OCI-LY3 (cell line): ENCODE measurements around the gene NOL12.

Source experiments
- H2AFZ ChIP-seq: fragments of 200-600, 300-600 bp; shearing (Covaris generic); 2 replicates; pipeline ENCODE4 v1.6.0; 2014; ENCODE audit warnings: antibody characterized with exemption, low read depth, low read length
- H3K27ac ChIP-seq: fragments of 200-600, 300-600 bp; sonication (generic); 2 replicates; pipeline ENCODE4 v1.5.1; 2014; ENCODE audit warnings: mild to moderate bottlenecking, low read length, moderate library complexity, mixed read lengths
- H3K27me3 ChIP-seq: fragments of 200-600, 300-600 bp; sonication (generic); 2 replicates; pipeline ENCODE4 v1.6.1; 2014; ENCODE audit warnings: low read depth, low read length, mixed read lengths
- H3K36me3 ChIP-seq: fragments of 200-600, 300-600 bp; sonication (generic); replicated peaks from 2 replicates; pipeline ENCODE3; 2014; ENCODE audit warnings: low read depth, low read length, mixed read lengths
- H3K4me1 ChIP-seq: fragments of 300-600, 200-600 bp; sonication (generic); 2 replicates; pipeline ENCODE4 v1.6.1; 2014; ENCODE audit warnings: low read length, mixed read lengths
- H3K4me2 ChIP-seq: fragments of 200-600, 300-600 bp; sonication (generic); 2 replicates; pipeline ENCODE4 v1.6.1; 2014; ENCODE audit warnings: low read length, mixed read lengths
- H3K4me3 ChIP-seq: fragments of 300-600, 200-600 bp; sonication (generic); 2 replicates; pipeline ENCODE4 v1.5.1; 2014; ENCODE audit warnings: antibody characterized with exemption, mild to moderate bottlenecking, low read length, moderate library complexity
- H3K79me2 ChIP-seq: fragments of 300-600, 200-600 bp; shearing (Covaris generic); 2 replicates; pipeline ENCODE4 v1.6.1; 2014; ENCODE audit warnings: mild to moderate bottlenecking, low read length, mixed read lengths
- H3K9ac ChIP-seq: fragments of 300-600, 200-600 bp; shearing (Covaris generic); 2 replicates; pipeline ENCODE4 v1.6.0; 2014; ENCODE audit warnings: mild to moderate bottlenecking, low read length, moderate library complexity
- H3K9me3 ChIP-seq: fragments of 200-600, 300-600 bp; shearing (Covaris generic); 2 replicates; pipeline ENCODE4 v1.6.1; 2014; ENCODE audit warnings: low read length, mixed read lengths; ENCODE audit not compliant: insufficient read depth
- H4K20me1 ChIP-seq: fragments of 200-600, 300-600 bp; sonication (generic); 2 replicates; pipeline ENCODE4 v1.6.1; 2016; ENCODE audit warnings: low read length, mixed read lengths; ENCODE audit not compliant: insufficient read depth
- EZH2phosphoT487 ChIP-seq: fragments of 200-600 bp; shearing (Covaris generic); IDR thresholded peaks from 2 replicates; pipeline ENCODE4 v1.6.1; 2018; ENCODE audit warnings: antibody characterized with exemption, mixed run types, low read depth
- TF ChIP-seq, protein P1 (sequence below): fragments of 200-600, 300-600 bp; sonication (generic); IDR thresholded peaks from 2 replicates; pipeline ENCODE4 v1.5.1; 2014; ENCODE audit warnings: antibody characterized with exemption, low read length, low read depth

Gene NOL12

GRCh38 chr22:37677493-37677974 lies 8.6 kb upstream of the NOL12 start:
- Histone ChIP-seq H2AFZ (peak overlapping the region; percentile 93), H3K36me3 (no peaks in the 10 kb centered on the region), H3K4me2 (peak overlapping the region; percentile 78), H3K9ac (peak overlapping the region; percentile 80), H3K4me1 (peaks cover 38% of the 10 kb centered on the region), H3K27me3 (no peaks in the 10 kb centered on the region), H3K4me3 (peak overlapping the region; percentile 78), H4K20me1 (no peaks in the 10 kb centered on the region), H3K79me2 (peaks cover 12% of the 10 kb centered on the region; the same call in 1 of the 2 replicates), H3K9me3 (no peaks in the 10 kb centered on the region), H3K27ac (peak overlapping the region; percentile 78)
- TF ChIP-seq, protein P1, sequence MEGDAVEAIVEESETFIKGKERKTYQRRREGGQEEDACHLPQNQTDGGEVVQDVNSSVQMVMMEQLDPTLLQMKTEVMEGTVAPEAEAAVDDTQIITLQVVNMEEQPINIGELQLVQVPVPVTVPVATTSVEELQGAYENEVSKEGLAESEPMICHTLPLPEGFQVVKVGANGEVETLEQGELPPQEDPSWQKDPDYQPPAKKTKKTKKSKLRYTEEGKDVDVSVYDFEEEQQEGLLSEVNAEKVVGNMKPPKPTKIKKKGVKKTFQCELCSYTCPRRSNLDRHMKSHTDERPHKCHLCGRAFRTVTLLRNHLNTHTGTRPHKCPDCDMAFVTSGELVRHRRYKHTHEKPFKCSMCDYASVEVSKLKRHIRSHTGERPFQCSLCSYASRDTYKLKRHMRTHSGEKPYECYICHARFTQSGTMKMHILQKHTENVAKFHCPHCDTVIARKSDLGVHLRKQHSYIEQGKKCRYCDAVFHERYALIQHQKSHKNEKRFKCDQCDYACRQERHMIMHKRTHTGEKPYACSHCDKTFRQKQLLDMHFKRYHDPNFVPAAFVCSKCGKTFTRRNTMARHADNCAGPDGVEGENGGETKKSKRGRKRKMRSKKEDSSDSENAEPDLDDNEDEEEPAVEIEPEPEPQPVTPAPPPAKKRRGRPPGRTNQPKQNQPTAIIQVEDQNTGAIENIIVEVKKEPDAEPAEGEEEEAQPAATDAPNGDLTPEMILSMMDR, result no peak
- TF ChIP-seq EZH2phosphoT487, result no peak

DNA sequence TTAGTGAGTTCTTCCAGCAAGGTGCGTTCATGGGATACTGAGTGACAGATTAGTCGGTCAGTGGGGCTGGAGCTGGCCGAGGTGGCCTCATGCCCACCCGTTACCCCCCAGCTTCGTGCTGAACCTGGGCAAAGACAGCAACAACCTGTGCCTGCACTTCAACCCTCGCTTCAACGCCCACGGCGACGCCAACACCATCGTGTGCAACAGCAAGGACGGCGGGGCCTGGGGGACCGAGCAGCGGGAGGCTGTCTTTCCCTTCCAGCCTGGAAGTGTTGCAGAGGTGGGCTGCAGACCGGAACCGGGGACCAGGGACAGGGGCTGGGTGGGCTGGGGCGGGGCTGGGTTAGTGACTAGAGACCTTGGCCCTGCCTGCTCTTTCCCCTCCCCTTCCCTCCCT lies 7.8 kb upstream of the NOL12 start:
- H3K27ac ChIP-seq, result no peak overlapping the region
- H3K9me3 ChIP-seq, result no peaks in the 10 kb centered on the region
- 0 out of 2 replicates have a peak overlapping the region, but pooled peaks have one; percentile 78 for H3K4me2 ChIP-seq
- H3K79me2 ChIP-seq, result peaks cover 12% of the 10 kb centered on the region; the same call in 1 of the 2 replicates
- H3K4me1 ChIP-seq, result peaks cover 33% of the 10 kb centered on the region
- no peaks in the 10 kb centered on the region for H3K36me3 ChIP-seq
- no peaks in the 10 kb centered on the region for H3K27me3 ChIP-seq
- no peak overlapping the region for H3K9ac ChIP-seq
- no peak overlapping the region for H3K4me3 ChIP-seq
- TF ChIP-seq, protein P1, result no peak
- TF ChIP-seq EZH2phosphoT487, result no peak
- H2AFZ ChIP-seq, result no peak overlapping the region
- no peaks in the 10 kb centered on the region for H4K20me1 ChIP-seq

- TF ChIP-seq, protein P1, result no peak
- TF ChIP-seq EZH2phosphoT487, result no peak
- Histone ChIP-seq H3K27ac (no peak overlapping the region), H3K9ac (no peak overlapping the region), H4K20me1 (no peaks in the 10 kb centered on the region), H3K4me2 (no peak overlapping the region), H3K9me3 (no peaks in the 10 kb centered on the region), H2AFZ (no peak overlapping the region), H3K4me1 (peaks cover 33% of the 10 kb centered on the region), H3K79me2 (peaks cover 12% of the 10 kb centered on the region; the same call in 1 of the 2 replicates), H3K27me3 (no peaks in the 10 kb centered on the region), H3K36me3 (no peaks in the 10 kb centered on the region), H3K4me3 (no peak overlapping the region)
These were observed 6.5 kb upstream of the NOL12 start for GRCh38 chr22:37679670-37680069.

GRCh38 chr22:37680191-37680851 lies 5.8 kb upstream of the NOL12 start:
- Histone ChIP-seq H3K36me3 (no peaks in the 10 kb centered on the region), H3K27ac (no peak overlapping the region), H3K4me1 (peaks cover 33% of the 10 kb centered on the region), H3K9ac (no peak overlapping the region), H3K27me3 (no peaks in the 10 kb centered on the region), H4K20me1 (no peaks in the 10 kb centered on the region), H2AFZ (no peak overlapping the region), H3K4me2 (no peak overlapping the region), H3K9me3 (no peaks in the 10 kb centered on the region), H3K79me2 (peaks cover 12% of the 10 kb centered on the region; the same call in 1 of the 2 replicates), H3K4me3 (no peak overlapping the region)
- TF ChIP-seq, protein P1, result no peak
- TF ChIP-seq EZH2phosphoT487, result no peak
